ENCODE results near the gene BANK1. TPM values are rescaled to one million over a fixed set of nuclear protein-coding genes. Genes with fewer than 3 reads are reported as not detected.

The BANK1 gene
- total and polyA plus RNA-seq, 2 of the 4 experiments (the other 2 are of a cell fraction), result under 0.01 to 0.51 TPM

DNA sequence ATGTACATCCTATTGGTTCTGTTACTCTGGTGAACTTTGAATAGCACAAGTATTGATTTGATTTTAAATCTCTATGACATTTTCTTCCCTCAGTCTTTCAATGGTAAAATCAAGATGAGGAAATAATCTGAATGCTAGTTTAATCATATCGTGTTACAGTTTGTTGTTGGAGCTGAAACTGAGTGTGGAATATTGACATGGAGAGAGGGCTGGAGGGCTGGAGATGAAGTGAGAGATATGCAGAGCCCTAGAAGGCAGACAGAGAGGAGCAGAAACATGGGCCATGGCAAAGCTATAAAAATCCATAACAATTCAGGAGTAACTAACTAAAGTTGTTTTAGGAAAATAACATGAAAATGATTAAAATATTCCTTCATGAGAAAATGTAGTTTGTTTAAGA lies 141.1 kb downstream of the BANK1 start:
- H2AFZ ChIP-seq (replicated peaks; ENCODE audit: low read length, poor library complexity), result no peak overlapping the region
- POLR2A ChIA-PET (ENCODE audit: unreplicated experiment), result no interaction called here
- in situ Hi-C loops (cut with MboI; ENCODE audit: low sequenced_read_pairs) (no loop called here), intact Hi-C loops (cut with micrococcal nuclease) (no loop called here), dilution Hi-C loops (cut with HindIII; ENCODE audit: low sequenced_read_pairs, unreplicated experiment) (no loop called here)
- no peaks in the 10 kb centered on the region for H3K27me3 ChIP-seq (ENCODE audit: control insufficient read depth, insufficient read depth, low read length)
- H2AK9ac ChIP-seq (replicated peaks; ENCODE audit: low read depth, low read length, poor library complexity), result no peak overlapping the region
- H3K4me2 ChIP-seq (ENCODE audit: low read depth, low read length), result no peak overlapping the region
- no peak overlapping the region for H2BK20ac ChIP-seq (ENCODE audit: low read depth, low read length)
- no TSS peak for BruUV-seq (replicated peaks)
- H4K91ac ChIP-seq (ENCODE audit: insufficient read depth, low read depth, low read length), result no peak overlapping the region
- H3K4me1 ChIP-seq (ENCODE audit: control insufficient read depth, insufficient read depth, low read length), result no peaks in the 10 kb centered on the region
- CTCF ChIA-PET, result no interaction called here
- H2BK120ac ChIP-seq (ENCODE audit: low read depth, low read length), result no peak overlapping the region
- H4K5ac ChIP-seq (ENCODE audit: low read depth, low read length), result no peak overlapping the region
- no peak overlapping the region for H2BK5ac ChIP-seq (ENCODE audit: low read depth, low read length, poor library complexity, severe bottlenecking)
- WGBS, 2 experiments (ENCODE audit: extremely low coverage in 2 of 2, insufficient read length in 1 of 2), result no CpG with 5 or more reads among the region's 1 CpG
- H4K20me1 ChIP-seq (ENCODE audit: insufficient read depth, low read length), result no peaks in the 10 kb centered on the region
- H3K18ac ChIP-seq (ENCODE audit: low read depth, low read length), result no peak overlapping the region
- no peak overlapping the region for H3K4ac ChIP-seq (ENCODE audit: low read depth, low read length)
- no peak overlapping the region for H3K23ac ChIP-seq (ENCODE audit: low read depth, low read length)
- H3K9ac ChIP-seq (ENCODE audit: low read depth, low read length), result no peak overlapping the region
- no peak for TF ChIP-seq FOS (IDR thresholded peaks at IDR 0.05; ENCODE audit: low read depth, low read length)
- no peak for TF ChIP-seq NFE2L2 (IDR thresholded peaks at IDR 0.05; ENCODE audit: low read depth, low read length)
- TF ChIP-seq, protein P1, sequence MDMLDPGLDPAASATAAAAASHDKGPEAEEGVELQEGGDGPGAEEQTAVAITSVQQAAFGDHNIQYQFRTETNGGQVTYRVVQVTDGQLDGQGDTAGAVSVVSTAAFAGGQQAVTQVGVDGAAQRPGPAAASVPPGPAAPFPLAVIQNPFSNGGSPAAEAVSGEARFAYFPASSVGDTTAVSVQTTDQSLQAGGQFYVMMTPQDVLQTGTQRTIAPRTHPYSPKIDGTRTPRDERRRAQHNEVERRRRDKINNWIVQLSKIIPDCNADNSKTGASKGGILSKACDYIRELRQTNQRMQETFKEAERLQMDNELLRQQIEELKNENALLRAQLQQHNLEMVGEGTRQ (IDR thresholded peaks at IDR 0.05; ENCODE audit: low read depth, low read length), result no peak
- TF ChIP-seq POLR2A (IDR thresholded peaks at IDR 0.05; ENCODE audit: low read depth, low read length), result no peak
- TF ChIP-seq CEBPB (IDR thresholded peaks at IDR 0.05; ENCODE audit: low read depth, low read length), result no peak
- TF ChIP-seq RCOR1 (IDR thresholded peaks at IDR 0.05; ENCODE audit: insufficient replicate concordance, low read length), result no peak
- TF ChIP-seq MAZ (IDR thresholded peaks at IDR 0.05; ENCODE audit: borderline replicate concordance, low read depth, low read length), result no peak
- no peak for TF ChIP-seq RAD21 (IDR thresholded peaks at IDR 0.05; ENCODE audit: low read length)
- TF ChIP-seq BHLHE40 (IDR thresholded peaks at IDR 0.05; ENCODE audit: low read depth, low read length), result no peak
- no peak for TF ChIP-seq MXI1 (IDR thresholded peaks at IDR 0.05; ENCODE audit: borderline replicate concordance, low read depth, low read length)
- TF ChIP-seq ELK1 (IDR thresholded peaks at IDR 0.05; ENCODE audit: borderline replicate concordance, low read depth, low read length), result no peak
- no peak for TF ChIP-seq CHD1 (IDR thresholded peaks at IDR 0.05; ENCODE audit: low read depth, low read length)
- no peak for TF ChIP-seq CTCF (conservative IDR thresholded peaks at IDR 0.05; ENCODE audit: low read depth, low read length)
- TF ChIP-seq SMC3 (IDR thresholded peaks at IDR 0.05; ENCODE audit: low read depth, low read length), result no peak
- TF ChIP-seq RFX5 (IDR thresholded peaks at IDR 0.05; ENCODE audit: low read depth, low read length), result no peak
- no peak for TF ChIP-seq MAFK (IDR thresholded peaks at IDR 0.05; ENCODE audit: low read depth, low read length)
- no peaks in the 10 kb centered on the region for H3K9me3 ChIP-seq (ENCODE audit: control insufficient read depth, insufficient read depth, low read length)
- H3K36me3 ChIP-seq (ENCODE audit: control insufficient read depth, insufficient read depth, low read length), result no peaks in the 10 kb centered on the region
- H3K9me1 ChIP-seq (ENCODE audit: insufficient read depth, low read length), result no peaks in the 10 kb centered on the region
- no peak overlapping the region for H2AK5ac ChIP-seq (ENCODE audit: low read depth, low read length)
- H3K14ac ChIP-seq (replicated peaks; ENCODE audit: low read depth, low read length), result no peak overlapping the region
- ATAC-seq (ENCODE audit: low read depth) (no peak), DNase-seq (no peak)
- no peak overlapping the region for H3K56ac ChIP-seq (ENCODE audit: extremely low read depth, insufficient read depth, low read length)
- H2BK15ac ChIP-seq (ENCODE audit: low read depth, low read length), result no peak overlapping the region
- no peak overlapping the region for H4K8ac ChIP-seq (ENCODE audit: low read depth in 2 of 2, low read length in 2 of 2)
- H3K4me3 ChIP-seq (ENCODE audit: insufficient read depth, low read depth, low read length), result no peak overlapping the region
- no peaks in the 10 kb centered on the region for H3K79me1 ChIP-seq (ENCODE audit: low read depth in 1 of 2, low read length in 2 of 2)
- no peak overlapping the region for H3K27ac ChIP-seq (ENCODE audit: insufficient read depth, low read length)
